HL-60 (cell line): ENCODE measurements around the gene STS.

ENCODE experiments used
- DNase-seq, 2 experiments: peaks; one replicate each; pipeline ENCODE4 v3.0.0-alpha.2; 2010 to 2020; ENCODE audit warnings: low read depth in 1 of 2, low spot score in 1 of 2
- H3K27ac ChIP-seq: fragments of 250-450 bp; sonication (Bioruptor Pico); replicated peaks from 2 replicates; pipeline ENCODE4 v1.5.1; 2020; ENCODE audit warnings: mild to moderate bottlenecking, moderate library complexity
- H3K27me3 ChIP-seq: fragments of 250-450 bp; sonication (Bioruptor Pico); 2 replicates; pipeline ENCODE4 v1.5.1; 2021; ENCODE audit warnings: mild to moderate bottlenecking, moderate library complexity; ENCODE audit not compliant: insufficient read depth, poor library complexity, severe bottlenecking
- H3K4me3 ChIP-seq: replicated peaks from 2 replicates; pipeline ENCODE4 v1.5.1; 2011; ENCODE audit warnings: mild to moderate bottlenecking, control low read depth, low read length; ENCODE audit not compliant: insufficient read depth
- CTCF ChIP-seq: IDR thresholded peaks from one replicate; pipeline ENCODE4 v1.5.1; 2011; ENCODE audit warnings: low read length, control low read depth, inconsistent platforms; ENCODE audit not compliant: insufficient read depth
- GABPA ChIP-seq: IDR thresholded peaks from 2 replicates; pipeline ENCODE4 v1.6.1; 2012; ENCODE audit warnings: low read depth
- POLR2AphosphoS5 ChIP-seq: IDR thresholded peaks from 2 replicates; pipeline ENCODE4 v1.6.1; 2012; ENCODE audit warnings: low read depth
- REST ChIP-seq: IDR thresholded peaks from 2 replicates; pipeline ENCODE4 v1.6.1; 2012; ENCODE audit warnings: low read depth; ENCODE audit not compliant: insufficient replicate concordance
- SPI1 ChIP-seq: IDR thresholded peaks from 2 replicates; pipeline ENCODE4 v1.6.1; 2012; ENCODE audit warnings: low read depth, mild to moderate bottlenecking, borderline replicate concordance

Gene STS

GRCh38 chrX:7149411-7149810 is 1.9 kb downstream of the STS start:
- Histone ChIP-seq H3K27me3 (no peaks in the 10 kb centered on the region), H3K27ac (no peak overlapping the region), H3K4me3 (no peak overlapping the region)
- no peak for DNase-seq
- TF ChIP-seq CTCF (no peak), SPI1 (no peak), REST (no peak), GABPA (no peak), POLR2AphosphoS5 (no peak)

GRCh38 chrX:7153231-7153630 is 5.7 kb downstream of the STS start:
- no peak overlapping the region for H3K4me3 ChIP-seq
- no peaks in the 10 kb centered on the region for H3K27me3 ChIP-seq
- TF ChIP-seq POLR2AphosphoS5 = no peak
- no peak for TF ChIP-seq CTCF
- TF ChIP-seq GABPA = no peak
- no peak for TF ChIP-seq SPI1
- no peak for TF ChIP-seq REST
- DNase-seq = no peak
- H3K27ac ChIP-seq = no peak overlapping the region

- DNase-seq = no peak
- Histone ChIP-seq H3K27me3 (no peaks in the 10 kb centered on the region), H3K4me3 (no peak overlapping the region), H3K27ac (no peak overlapping the region)
- TF ChIP-seq REST (no peak), GABPA (no peak), SPI1 (no peak), POLR2AphosphoS5 (no peak), CTCF (no peak)
These were observed 6.6 kb downstream of the STS start for GRCh38 chrX:7154041-7154597.
